H1 (cell line): ENCODE results near the gene PCDHGB7. TPM values are rescaled to one million over a fixed set of nuclear protein-coding genes. Genes with fewer than 3 reads are reported as not detected.

ENCODE experiments used
- CTCF ChIA-PET: fragments of 300-600 bp; sonication (Branson Sonifier 250); formaldehyde crosslinking; loops from one replicate; lab custom pipeline; 2021; ENCODE audit not compliant: partially characterized antibody; lab: Charles Lee
- POLR2A ChIA-PET: fragments of 300-600 bp; sonication (Branson Sonifier 250); formaldehyde crosslinking; loops from one replicate; lab custom pipeline; 2021; ENCODE audit warnings: inconsistent platforms; ENCODE audit not compliant: partially characterized antibody; lab: Charles Lee
- DNase-seq, 2 experiments: peaks; one replicate each; pipeline versions ENCODE4 v3.0.0 to v3.0.0-alpha.2; 2010 to 2022; ENCODE audit warnings: low spot score in 2 of 2, low read depth in 1 of 2, mixed read lengths in 1 of 2
- FAIRE-seq: peaks from 2 replicates; lab custom pipeline; 2011; peaks lifted over from hg19 to GRCh38; lab: Jason Lieb, UNC
- H2AFZ ChIP-seq: 2 replicates; pipeline ENCODE4 v1.8.1; 2012; ENCODE audit warnings: low read length, inconsistent platforms
- H2AK5ac ChIP-seq: 2 replicates; pipeline ENCODE4 v1.6.1; 2013; ENCODE audit warnings: low read depth, low read length
- H2BK120ac ChIP-seq: replicated peaks from 2 replicates; pipeline ENCODE3; 2013; ENCODE audit warnings: low read depth, low read length, inconsistent platforms
- H2BK12ac ChIP-seq: 2 replicates; pipeline ENCODE4 v1.6.1; 2013; ENCODE audit warnings: low read depth, low read length
- H2BK15ac ChIP-seq: 2 replicates; pipeline ENCODE4 v1.6.1; 2013; ENCODE audit warnings: low read length
- H2BK20ac ChIP-seq: 2 replicates; pipeline ENCODE4 v1.6.1; 2013; ENCODE audit warnings: low read length
- H2BK5ac ChIP-seq: 2 replicates; pipeline ENCODE4 v1.6.1; 2013; ENCODE audit warnings: low read depth, low read length
- H3K14ac ChIP-seq: 2 replicates; pipeline ENCODE4 v1.6.1; 2013; ENCODE audit warnings: inconsistent platforms; ENCODE audit not compliant: insufficient read length
- H3K18ac ChIP-seq: 2 replicates; pipeline ENCODE4 v1.6.1; 2013; ENCODE audit warnings: low read length; ENCODE audit errors: extremely low read depth
- H3K23ac ChIP-seq: 2 replicates; pipeline ENCODE4 v1.6.1; 2013; ENCODE audit warnings: inconsistent platforms; ENCODE audit not compliant: insufficient read length
- H3K23me2 ChIP-seq: 2 replicates; pipeline ENCODE4 v1.6.1; 2013; ENCODE audit warnings: low read depth, low read length
- H3K27ac ChIP-seq: 2 replicates; pipeline ENCODE4 v1.6.1; 2011; ENCODE audit warnings: low read depth, low read length, inconsistent platforms
- H3K27me3 ChIP-seq, 4 experiments: replicated peaks in 1 of 4; 1 replicate in 1 of 4; 2 replicates in 3 of 4; pipeline versions ENCODE4 v1.6.1 to v1.8.1; 2011 to 2013; ENCODE audit warnings: low read length in 3 of 4, mild to moderate bottlenecking in 3 of 4, inconsistent platforms in 2 of 4, mixed read lengths in 2 of 4, moderate library complexity in 1 of 4; ENCODE audit not compliant: control insufficient read depth in 3 of 4, insufficient read depth in 3 of 4; ENCODE audit errors: extremely low read depth in 1 of 4
- H3K36me3 ChIP-seq, 4 experiments: 2 replicates each; pipeline versions ENCODE4 v1.6.1 to v1.8.1; 2011 to 2013; ENCODE audit warnings: mild to moderate bottlenecking in 4 of 4, low read length in 3 of 4, moderate library complexity in 2 of 4, control low read depth in 1 of 4, inconsistent platforms in 1 of 4; ENCODE audit not compliant: insufficient read depth in 4 of 4, control insufficient read depth in 2 of 4
- H3K4ac ChIP-seq: replicated peaks from 2 replicates; pipeline ENCODE3; 2013; ENCODE audit warnings: low read length, low read depth, mixed read lengths, inconsistent platforms; ENCODE audit not compliant: insufficient read length
- H3K4me1 ChIP-seq, 4 experiments: replicated peaks in 1 of 4; 1 replicate in 1 of 4; 2 replicates in 3 of 4; pipeline versions ENCODE4 v1.6.1 to v1.8.1; 2011 to 2013; ENCODE audit warnings: low read length in 3 of 4, inconsistent platforms in 2 of 4, mixed read lengths in 1 of 4; ENCODE audit not compliant: insufficient read depth in 4 of 4, control insufficient read depth in 3 of 4
- H3K4me2 ChIP-seq, 2 experiments: 2 replicates each; pipeline versions ENCODE4 v1.6.1 to v1.8.1; 2011 to 2013; ENCODE audit warnings: low read depth in 2 of 2, low read length in 2 of 2, control low read depth in 1 of 2, inconsistent platforms in 1 of 2, mild to moderate bottlenecking in 1 of 2; ENCODE audit not compliant: insufficient read depth in 1 of 2
- H3K4me3 ChIP-seq, 4 experiments: fragments of 200-600, 300-600 bp in 1 of 4; sonication (generic), shearing (Covaris generic), sonication (Bioruptor Twin) in 1 of 4; 2 replicates each; pipeline versions ENCODE4 v1.5.1 to v1.8.1; 2011 to 2016; ENCODE audit warnings: low read length in 4 of 4, low read depth in 3 of 4, control low read depth in 2 of 4, inconsistent platforms in 2 of 4, mild to moderate bottlenecking in 2 of 4, mixed read lengths in 1 of 4, moderate library complexity in 1 of 4; ENCODE audit not compliant: insufficient read depth in 2 of 4; ENCODE audit errors: extremely low read depth in 1 of 4
- H3K56ac ChIP-seq: replicated peaks from 2 replicates; pipeline ENCODE3; 2013; ENCODE audit warnings: low read depth, mild to moderate bottlenecking, mixed read lengths, low read length, inconsistent platforms; ENCODE audit not compliant: insufficient read length
- H3K79me1 ChIP-seq: 2 replicates; pipeline ENCODE4 v1.6.1; 2013; ENCODE audit warnings: low read depth, low read length, control low read depth
- H3K79me2 ChIP-seq, 2 experiments: 2 replicates each; pipeline versions ENCODE4 v1.6.1 to v1.8.1; 2012 to 2013; ENCODE audit warnings: low read length in 2 of 2, mild to moderate bottlenecking in 2 of 2, inconsistent platforms in 1 of 2; ENCODE audit not compliant: insufficient read depth in 2 of 2, control insufficient read depth in 1 of 2
- H3K9ac ChIP-seq, 4 experiments: replicated peaks in 1 of 4; 1 replicate in 1 of 4; 2 replicates in 3 of 4; pipeline versions ENCODE4 v1.6.1 to v1.8.1; 2011 to 2013; ENCODE audit warnings: low read depth in 3 of 4, low read length in 3 of 4, control low read depth in 2 of 4, mild to moderate bottlenecking in 2 of 4, moderate library complexity in 2 of 4, inconsistent platforms in 1 of 4; ENCODE audit errors: extremely low read depth in 1 of 4
- H3K9me3 ChIP-seq, 2 experiments: 2 replicates each; pipeline versions ENCODE4 v1.6.1 to v1.8.1; 2012 to 2013; ENCODE audit warnings: mild to moderate bottlenecking in 2 of 2, moderate library complexity in 2 of 2, control low read depth in 1 of 2, inconsistent platforms in 1 of 2, low read depth in 1 of 2, low read length in 1 of 2, mixed read lengths in 1 of 2; ENCODE audit not compliant: insufficient read depth in 2 of 2
- H4K20me1 ChIP-seq, 2 experiments: replicated peaks in 1 of 2; 2 replicates each; pipeline versions ENCODE3 to v1.8.1; 2011 to 2013; ENCODE audit warnings: inconsistent platforms in 2 of 2, low read length in 2 of 2, mild to moderate bottlenecking in 1 of 2; ENCODE audit not compliant: insufficient read depth in 2 of 2, control insufficient read depth in 1 of 2
- H4K5ac ChIP-seq: 2 replicates; pipeline ENCODE4 v1.6.1; 2013; ENCODE audit warnings: low read length, low read depth, mixed read lengths, inconsistent platforms; ENCODE audit not compliant: insufficient read length
- H4K8ac ChIP-seq: 2 replicates; pipeline ENCODE4 v1.8.0; 2013; ENCODE audit warnings: mild to moderate bottlenecking, moderate library complexity, low read length, inconsistent platforms; ENCODE audit not compliant: insufficient read depth; ENCODE audit errors: extremely low read depth
- H4K91ac ChIP-seq: replicated peaks from 2 replicates; pipeline ENCODE3; 2013; ENCODE audit warnings: low read length, mixed read lengths, inconsistent platforms; ENCODE audit not compliant: insufficient read length
- ATF3 ChIP-seq: IDR thresholded peaks from 2 replicates; pipeline ENCODE4 v1.6.1; 2011; ENCODE audit warnings: low read depth, mild to moderate bottlenecking, low read length; ENCODE audit not compliant: insufficient read depth
- CBX5 ChIP-seq: fragments of 300-800, 300-1000 bp; sonication (generic); IDR thresholded peaks from 2 replicates; pipeline ENCODE4 v1.7.1; 2016; ENCODE audit warnings: antibody characterized with exemption, low read length, low read depth
- EP300 ChIP-seq, 2 experiments: IDR thresholded peaks; 1 replicate in 1 of 2; 2 replicates in 1 of 2; pipeline ENCODE4 v1.6.1; 2011 to 2012; ENCODE audit warnings: low read depth in 2 of 2, low read length in 2 of 2, mild to moderate bottlenecking in 2 of 2, borderline replicate concordance in 1 of 2, inconsistent platforms in 1 of 2, moderate library complexity in 1 of 2
- FOSL1 ChIP-seq: IDR thresholded peaks from 2 replicates; pipeline ENCODE4 v1.6.1; 2011; ENCODE audit warnings: mild to moderate bottlenecking, low read depth, low read length, moderate library complexity; ENCODE audit not compliant: insufficient read depth
- KDM5A ChIP-seq: fragments of 200-600 bp; IDR thresholded peaks from 2 replicates; pipeline ENCODE4 v1.7.1; 2012; ENCODE audit warnings: mild to moderate bottlenecking, low read length, inconsistent platforms, mixed read lengths
- RFX5 ChIP-seq: IDR thresholded peaks from 2 replicates; pipeline ENCODE4 v1.6.1; 2011; ENCODE audit warnings: low read depth, low read length, improper control_type of control experiment, borderline replicate concordance
- SUZ12 ChIP-seq: fragments of 200-600 bp; sonication (generic); IDR thresholded peaks from 2 replicates; pipeline ENCODE4 v1.6.1; 2012; ENCODE audit warnings: mild to moderate bottlenecking, inconsistent platforms, low read length, moderate library complexity, mixed read lengths
- TAF1 ChIP-seq: IDR thresholded peaks from 2 replicates; pipeline ENCODE4 v1.6.1; 2011; ENCODE audit warnings: mild to moderate bottlenecking, low read depth, low read length
- WGBS, 2 experiments: shearing (Covaris generic) in 1 of 2; methylation state at CpG; one replicate each; pipeline versions ENCODE4 v1.1.6 to v1.1.7; 2013 to 2015; ENCODE audit warnings: low lambda C conversion rate in 2 of 2, mixed read lengths in 2 of 2, inconsistent platforms in 1 of 2, low coverage in 1 of 2, missing lambda C conversion rate in 1 of 2; ENCODE audit not compliant: insufficient replicate concordance in 2 of 2, insufficient coverage in 1 of 2, insufficient read length in 1 of 2; ENCODE audit errors: extremely low coverage in 1 of 2, missing lambda C conversion rate in 1 of 2; 5-methylcytosine and 5-hydroxymethylcytosine counted together
- polyA plus RNA-seq, 7 experiments: library from polyadenylated mRNA; depleted of rRNA in 3 of 7; stranded (reverse) in 5 of 7; unstranded in 2 of 7; fragments of >200 nt in 5 of 7; fragments of 200-250 nt in 2 of 7; gene quantifications; 1 replicate in 5 of 7; 2 replicates in 1 of 7; 4 replicates in 1 of 7; pipeline versions ENCODE4 v1.2.1 to v1.2.3, GENCODE V29; 2011 to 2013; ENCODE audit warnings: missing spikeins in 2 of 7, mixed read lengths in 2 of 7
- total RNA-seq: library from RNA; stranded (reverse); fragmentation: NEBNext Ultra II Directional; extraction: Animal tissue kit (Norgen Biotek cat#: 25700); gene quantifications from 2 replicates; pipeline ENCODE4 v1.2.1, GENCODE V29; 2021

Gene PCDHGB7
- total and polyA plus RNA-seq, 2 of the 8 experiments (the other 6 are each of a cell fraction or from before 2014, with no cell fraction given) = 4.1 to 9.5 TPM

GRCh38 chr5:141374627-141375026 lies 42.9 kb upstream of the PCDHGB7 start:
- H2BK12ac ChIP-seq = no peak overlapping the region
- H3K9me3 ChIP-seq = peaks cover 36 to 51% of the 10 kb centered on the region in 2 experiments; a peak in 3 of 4 replicates
- H2AK5ac ChIP-seq = no peak overlapping the region
- H3K79me2 ChIP-seq = no peaks in the 10 kb centered on the region
- H3K4me1 ChIP-seq = no peaks in the 10 kb centered on the region
- ChIA-PET CTCF (interaction anchor here (0.7 to 2.9 kb wide), 17 partner anchors 10 to 183 kb away, joined by 3 to 11 read pairs (median 4); partner anchors contain the start of genes PCDHGA10, PCDHGA5, PCDHGB2 and PCDHGB4), POLR2A (interaction anchor here (1.3 kb wide), 1 partner anchor 16 kb away, joined by 3 read pairs; no protein-coding TSS in a partner anchor)
- DNase-seq (no peak), FAIRE-seq (no peak)
- TF ChIP-seq ATF3 = no peak
- no peak for TF ChIP-seq FOSL1
- no peak for TF ChIP-seq RFX5
- TF ChIP-seq SUZ12 = no peak
- no peak for TF ChIP-seq TAF1
- no peak for TF ChIP-seq EP300 (IDR thresholded peaks at IDR 0.05; ENCODE audit: borderline replicate concordance in 1 of 2, low read depth in 2 of 2, low read length in 2 of 2)
- TF ChIP-seq KDM5A = no peak
- TF ChIP-seq CBX5 = no peak
- 93% methylated on average over 14 of the region's 14 CpGs; no CpG with 5 or more reads in 1 of the 2 experiments for WGBS, 2 experiments
- no peak overlapping the region for H4K8ac ChIP-seq
- H3K27ac ChIP-seq = no peak overlapping the region
- no peak overlapping the region for H3K56ac ChIP-seq
- no peak overlapping the region for H3K18ac ChIP-seq
- no peak overlapping the region for H3K9ac ChIP-seq
- H3K4me2 ChIP-seq = no peak overlapping the region
- H2AFZ ChIP-seq = no peak overlapping the region
- no peaks in the 10 kb centered on the region for H3K79me1 ChIP-seq
- no peak overlapping the region for H4K5ac ChIP-seq
- H4K20me1 ChIP-seq = no peaks in the 10 kb centered on the region
- no peaks in the 10 kb centered on the region for H3K27me3 ChIP-seq
- H2BK20ac ChIP-seq = no peak overlapping the region
- peaks cover 0 to 3% (median 0%) of the 10 kb centered on the region in 4 experiments; a peak in 2 of 8 replicates for H3K36me3 ChIP-seq
- no peak overlapping the region for H3K4me3 ChIP-seq
- H3K23ac ChIP-seq = no peak overlapping the region
- H3K14ac ChIP-seq = no peak overlapping the region
- H4K91ac ChIP-seq = no peak overlapping the region
- no peak overlapping the region for H2BK5ac ChIP-seq
- H2BK120ac ChIP-seq = no peak overlapping the region
- H3K23me2 ChIP-seq = no peaks in the 10 kb centered on the region
- H3K4ac ChIP-seq = no peak overlapping the region
- no peak overlapping the region for H2BK15ac ChIP-seq
